ENCODE data around the gene PSAT1. TPM values are rescaled to one million over a fixed set of nuclear protein-coding genes. Genes with fewer than 3 reads are reported as not detected.

Gene PSAT1
- polyA plus RNA-seq, 1 donor from 2014 or later: 18.0 TPM

DNA sequence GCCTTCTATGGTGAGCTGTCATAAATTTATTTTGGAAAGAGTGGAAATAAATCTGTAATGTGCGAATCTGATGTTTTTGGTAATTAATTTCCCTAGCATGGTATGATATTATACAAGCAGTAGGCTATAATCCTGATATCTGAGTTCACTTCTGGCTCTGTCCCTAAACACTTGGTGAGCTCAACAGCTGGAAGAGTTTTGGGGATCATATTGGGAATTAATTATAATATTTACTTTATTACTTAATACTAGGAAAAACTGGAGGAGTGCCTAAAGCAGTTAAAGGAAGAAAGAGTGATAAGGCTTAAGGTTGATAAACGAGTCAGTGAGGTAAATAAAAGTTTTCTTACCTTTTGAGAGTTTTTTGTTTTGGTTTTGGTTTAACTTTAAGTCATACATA, 34.3 kb upstream of the PSAT1 start:
- Histone ChIP-seq H4K20me1 (ENCODE audit: insufficient read depth) (no peaks in the 10 kb centered on the region), H3K36me3 (ENCODE audit: insufficient read depth, low read length) (peaks cover 12% of the 10 kb centered on the region), H3K9me3 (ENCODE audit: low read length) (no peaks in the 10 kb centered on the region), H3K9ac (ENCODE audit: low read length) (no peak overlapping the region), H3F3A (ENCODE audit: insufficient read depth, low read length, poor library complexity, severe bottlenecking) (no peaks in the 10 kb centered on the region), H2AFZ (ENCODE audit: low read depth, low read length) (no peak overlapping the region), H3K9me2 (ENCODE audit: insufficient read depth, low read length) (no peaks in the 10 kb centered on the region), H3K27ac (ENCODE audit: low read length) (no peak overlapping the region), H3K27me3 (ENCODE audit: insufficient read depth, low read depth, low read length) (no peaks in the 10 kb centered on the region), H3K79me2 (replicated peaks; ENCODE audit: insufficient read depth, low read length) (no peaks in the 10 kb centered on the region), H3K4me3 (ENCODE audit: low read length) (no peak overlapping the region), H3K4me2 (ENCODE audit: low read length) (no peak overlapping the region)
- TF ChIP-seq RAD21 (conservative IDR thresholded peaks at IDR 0.05): no peak
- no peak for TF ChIP-seq POLR2AphosphoS5 (IDR thresholded peaks at IDR 0.05)
- no peak for TF ChIP-seq SMC3 (conservative IDR thresholded peaks at IDR 0.05; ENCODE audit: poor library complexity)
- no peak for TF ChIP-seq MXI1 (conservative IDR thresholded peaks at IDR 0.05; ENCODE audit: poor library complexity, severe bottlenecking)
- no peak for TF ChIP-seq EZH2 (IDR thresholded peaks at IDR 0.05; ENCODE audit: borderline replicate concordance, insufficient read depth, low read length, poor library complexity, severe bottlenecking)
- no peak for TF ChIP-seq EP300 (conservative IDR thresholded peaks at IDR 0.05; ENCODE audit: poor library complexity, severe bottlenecking)
- TF ChIP-seq TAF1 (IDR thresholded peaks at IDR 0.05; ENCODE audit: low read depth): no peak
- TF ChIP-seq, protein P1, sequence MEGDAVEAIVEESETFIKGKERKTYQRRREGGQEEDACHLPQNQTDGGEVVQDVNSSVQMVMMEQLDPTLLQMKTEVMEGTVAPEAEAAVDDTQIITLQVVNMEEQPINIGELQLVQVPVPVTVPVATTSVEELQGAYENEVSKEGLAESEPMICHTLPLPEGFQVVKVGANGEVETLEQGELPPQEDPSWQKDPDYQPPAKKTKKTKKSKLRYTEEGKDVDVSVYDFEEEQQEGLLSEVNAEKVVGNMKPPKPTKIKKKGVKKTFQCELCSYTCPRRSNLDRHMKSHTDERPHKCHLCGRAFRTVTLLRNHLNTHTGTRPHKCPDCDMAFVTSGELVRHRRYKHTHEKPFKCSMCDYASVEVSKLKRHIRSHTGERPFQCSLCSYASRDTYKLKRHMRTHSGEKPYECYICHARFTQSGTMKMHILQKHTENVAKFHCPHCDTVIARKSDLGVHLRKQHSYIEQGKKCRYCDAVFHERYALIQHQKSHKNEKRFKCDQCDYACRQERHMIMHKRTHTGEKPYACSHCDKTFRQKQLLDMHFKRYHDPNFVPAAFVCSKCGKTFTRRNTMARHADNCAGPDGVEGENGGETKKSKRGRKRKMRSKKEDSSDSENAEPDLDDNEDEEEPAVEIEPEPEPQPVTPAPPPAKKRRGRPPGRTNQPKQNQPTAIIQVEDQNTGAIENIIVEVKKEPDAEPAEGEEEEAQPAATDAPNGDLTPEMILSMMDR (IDR thresholded peaks at IDR 0.05; ENCODE audit: poor library complexity, severe bottlenecking): no peak
- TF ChIP-seq, protein P2, sequence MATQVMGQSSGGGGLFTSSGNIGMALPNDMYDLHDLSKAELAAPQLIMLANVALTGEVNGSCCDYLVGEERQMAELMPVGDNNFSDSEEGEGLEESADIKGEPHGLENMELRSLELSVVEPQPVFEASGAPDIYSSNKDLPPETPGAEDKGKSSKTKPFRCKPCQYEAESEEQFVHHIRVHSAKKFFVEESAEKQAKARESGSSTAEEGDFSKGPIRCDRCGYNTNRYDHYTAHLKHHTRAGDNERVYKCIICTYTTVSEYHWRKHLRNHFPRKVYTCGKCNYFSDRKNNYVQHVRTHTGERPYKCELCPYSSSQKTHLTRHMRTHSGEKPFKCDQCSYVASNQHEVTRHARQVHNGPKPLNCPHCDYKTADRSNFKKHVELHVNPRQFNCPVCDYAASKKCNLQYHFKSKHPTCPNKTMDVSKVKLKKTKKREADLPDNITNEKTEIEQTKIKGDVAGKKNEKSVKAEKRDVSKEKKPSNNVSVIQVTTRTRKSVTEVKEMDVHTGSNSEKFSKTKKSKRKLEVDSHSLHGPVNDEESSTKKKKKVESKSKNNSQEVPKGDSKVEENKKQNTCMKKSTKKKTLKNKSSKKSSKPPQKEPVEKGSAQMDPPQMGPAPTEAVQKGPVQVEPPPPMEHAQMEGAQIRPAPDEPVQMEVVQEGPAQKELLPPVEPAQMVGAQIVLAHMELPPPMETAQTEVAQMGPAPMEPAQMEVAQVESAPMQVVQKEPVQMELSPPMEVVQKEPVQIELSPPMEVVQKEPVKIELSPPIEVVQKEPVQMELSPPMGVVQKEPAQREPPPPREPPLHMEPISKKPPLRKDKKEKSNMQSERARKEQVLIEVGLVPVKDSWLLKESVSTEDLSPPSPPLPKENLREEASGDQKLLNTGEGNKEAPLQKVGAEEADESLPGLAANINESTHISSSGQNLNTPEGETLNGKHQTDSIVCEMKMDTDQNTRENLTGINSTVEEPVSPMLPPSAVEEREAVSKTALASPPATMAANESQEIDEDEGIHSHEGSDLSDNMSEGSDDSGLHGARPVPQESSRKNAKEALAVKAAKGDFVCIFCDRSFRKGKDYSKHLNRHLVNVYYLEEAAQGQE (IDR thresholded peaks at IDR 0.05; ENCODE audit: borderline replicate concordance): no peak

DNA sequence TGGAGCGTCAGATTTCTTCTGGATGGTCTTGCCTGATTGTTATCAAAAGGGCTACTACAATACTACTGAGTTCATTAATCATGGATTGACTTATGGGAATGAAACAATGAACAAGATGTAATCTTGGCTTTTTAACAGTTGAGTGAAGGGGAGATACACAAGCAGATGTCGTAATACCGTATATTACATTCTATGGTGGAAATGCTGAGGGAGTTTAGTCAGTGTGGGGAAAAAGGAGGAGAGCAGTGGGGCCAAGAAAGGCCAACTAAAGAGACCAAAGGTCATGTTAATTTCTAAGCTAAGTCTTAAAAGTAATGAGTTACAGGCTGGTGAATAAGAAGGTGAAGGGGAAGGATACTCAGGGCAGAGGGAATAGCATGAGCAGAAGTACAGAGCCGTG, 29.0 kb upstream of the PSAT1 start:
- Histone ChIP-seq H3K79me2 (replicated peaks; ENCODE audit: insufficient read depth, low read length) (no peaks in the 10 kb centered on the region), H4K20me1 (ENCODE audit: insufficient read depth) (no peaks in the 10 kb centered on the region), H2AFZ (ENCODE audit: low read depth, low read length) (no peak overlapping the region), H3K4me2 (ENCODE audit: low read length) (no peak overlapping the region), H3F3A (ENCODE audit: insufficient read depth, low read length, poor library complexity, severe bottlenecking) (no peaks in the 10 kb centered on the region), H3K9ac (ENCODE audit: low read length) (no peak overlapping the region), H3K9me2 (ENCODE audit: insufficient read depth, low read length) (no peaks in the 10 kb centered on the region), H3K36me3 (ENCODE audit: insufficient read depth, low read length) (peaks cover 19% of the 10 kb centered on the region), H3K27me3 (ENCODE audit: insufficient read depth, low read depth, low read length) (no peaks in the 10 kb centered on the region), H3K9me3 (ENCODE audit: low read length) (no peaks in the 10 kb centered on the region), H3K27ac (ENCODE audit: low read length) (no peak overlapping the region), H3K4me3 (ENCODE audit: low read length) (no peak overlapping the region)
- TF ChIP-seq POLR2AphosphoS5 (IDR thresholded peaks at IDR 0.05) (no peak), EP300 (conservative IDR thresholded peaks at IDR 0.05; ENCODE audit: poor library complexity, severe bottlenecking) (no peak), SMC3 (conservative IDR thresholded peaks at IDR 0.05; ENCODE audit: poor library complexity) (no peak), RAD21 (conservative IDR thresholded peaks at IDR 0.05) (no peak), MXI1 (conservative IDR thresholded peaks at IDR 0.05; ENCODE audit: poor library complexity, severe bottlenecking) (no peak), TAF1 (IDR thresholded peaks at IDR 0.05; ENCODE audit: low read depth) (no peak), EZH2 (IDR thresholded peaks at IDR 0.05; ENCODE audit: borderline replicate concordance, insufficient read depth, low read length, poor library complexity, severe bottlenecking) (no peak)
- TF ChIP-seq, protein P1 (IDR thresholded peaks at IDR 0.05; ENCODE audit: poor library complexity, severe bottlenecking): no peak
- TF ChIP-seq, protein P2 (IDR thresholded peaks at IDR 0.05; ENCODE audit: borderline replicate concordance): no peak
